NCI-H2196 (cell line): ENCODE data around the gene APOE.
"Not testable (repeated sequence)": the region's sequence is repeated elsewhere in the genome, so short reads cannot be mapped to it uniquely, and the experiment has no call there.

ENCODE experiments used
- DNase-seq: peaks from one replicate; lab custom pipeline; 2025; ENCODE audit not compliant: unreplicated experiment; lab: John Stamatoyannopoulos, UW

The APOE gene

DNA sequence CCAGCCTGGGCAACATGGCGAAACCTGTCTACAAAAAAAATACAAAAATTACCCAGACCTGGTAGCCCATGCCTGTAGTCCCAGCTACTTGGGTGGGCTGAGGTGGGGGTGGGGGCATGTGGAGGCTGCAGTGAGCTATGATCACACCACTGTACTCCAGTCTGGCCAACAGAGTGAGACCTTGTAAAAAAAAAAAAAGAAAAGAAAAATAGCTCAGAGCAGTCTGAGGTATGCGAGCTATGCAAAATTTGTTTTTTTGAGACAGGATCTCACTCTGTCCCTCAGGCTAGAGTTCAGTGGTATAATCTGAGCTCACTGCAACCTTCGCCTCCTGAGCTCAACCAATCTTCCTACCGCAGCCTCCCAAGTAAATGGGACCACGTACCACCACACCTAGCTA lies 21.7 kb upstream of the APOE start:
- no peak for DNase-seq

GRCh38 chr19:44884566-44884965 lies 21.0 kb upstream of the APOE start:
- no peak for DNase-seq

- no peak for DNase-seq
Observed at GRCh38 chr19:44886141-44886540, 19.5 kb upstream of the APOE start.

- DNase-seq = no peak
Observed at GRCh38 chr19:44887648-44888047, 17.9 kb upstream of the APOE start.

- not testable (repeated sequence) for DNase-seq
Observed at GRCh38 chr19:44888335-44888734, 17.3 kb upstream of the APOE start.

GRCh38 chr19:44889830-44890365 lies 15.7 kb upstream of the APOE start:
- no peak for DNase-seq

DNA sequence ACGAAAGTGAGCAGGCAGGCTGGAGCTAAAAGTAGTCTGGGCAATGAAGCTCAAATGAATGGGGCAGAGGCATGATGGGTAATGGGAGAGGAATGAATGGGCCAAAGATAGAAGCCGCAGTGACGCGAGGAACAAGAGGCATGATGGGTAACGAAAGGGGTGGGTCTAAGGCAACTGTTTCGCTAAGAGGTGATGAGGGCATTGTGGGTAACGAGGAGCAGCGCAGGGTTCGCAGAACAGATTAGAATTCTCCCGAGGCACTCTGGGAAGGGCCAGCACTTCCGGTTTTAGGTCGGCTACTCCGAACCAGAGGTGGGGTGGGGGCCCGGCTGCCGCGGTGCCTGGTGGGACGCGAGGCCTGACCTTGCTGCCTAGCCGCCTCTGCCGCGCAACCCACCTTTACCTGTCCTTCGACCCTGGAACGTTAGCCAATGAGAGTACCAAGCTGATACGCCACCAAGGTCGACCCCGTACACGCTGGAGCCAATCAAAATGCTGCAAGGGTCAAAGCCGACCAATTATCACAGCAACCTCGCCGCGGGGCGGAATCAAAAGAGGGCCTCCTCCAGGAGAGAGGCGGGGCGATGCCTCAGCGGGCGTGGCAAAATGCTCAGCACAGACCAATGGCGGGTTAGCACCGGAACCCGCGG lies 15.1 kb upstream of the APOE start:
- DNase-seq = peak; percentile 100

- DNase-seq = peak; percentile 100
Observed at GRCh38 chr19:44891016-44891882, 14.3 kb upstream of the APOE start, which contains the start of gene TOMM40. TSS of gene TOMM40 (plus strand) at chr19:44891254. CDS start at chr19:44891416, 162 bp downstream.

DNA sequence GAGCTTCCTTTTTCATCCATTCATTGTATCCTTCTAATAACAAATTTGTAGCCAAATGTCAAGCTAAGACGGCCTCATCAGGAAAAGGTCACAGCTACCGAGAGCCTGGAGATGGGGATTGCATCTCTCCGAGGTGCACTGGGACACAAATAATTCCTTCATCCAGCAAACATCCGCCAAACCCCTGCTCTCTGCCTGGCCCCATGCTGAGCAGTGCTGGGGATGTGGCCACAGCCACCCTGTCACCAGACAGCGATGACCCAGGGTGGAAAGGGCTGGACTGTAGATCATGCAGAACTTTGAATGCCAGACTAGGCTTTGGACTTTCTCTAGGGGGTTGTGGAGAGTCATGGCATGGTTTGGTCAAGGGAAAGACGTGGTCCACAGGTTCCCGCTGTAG lies 12.7 kb upstream of the APOE start:
- no peak for DNase-seq

- DNase-seq = no peak
Observed at GRCh38 chr19:44893332-44894051, 12.1 kb upstream of the APOE start.

- DNase-seq = no peak
Observed at GRCh38 chr19:44894052-44894400, 11.6 kb upstream of the APOE start.

GRCh38 chr19:44894946-44895345 lies 10.7 kb upstream of the APOE start:
- no peak for DNase-seq

GRCh38 chr19:44897835-44898234 lies 7.8 kb upstream of the APOE start:
- no peak for DNase-seq

- no peak for DNase-seq
Observed at GRCh38 chr19:44900328-44901244, 5.0 kb upstream of the APOE start.

DNA sequence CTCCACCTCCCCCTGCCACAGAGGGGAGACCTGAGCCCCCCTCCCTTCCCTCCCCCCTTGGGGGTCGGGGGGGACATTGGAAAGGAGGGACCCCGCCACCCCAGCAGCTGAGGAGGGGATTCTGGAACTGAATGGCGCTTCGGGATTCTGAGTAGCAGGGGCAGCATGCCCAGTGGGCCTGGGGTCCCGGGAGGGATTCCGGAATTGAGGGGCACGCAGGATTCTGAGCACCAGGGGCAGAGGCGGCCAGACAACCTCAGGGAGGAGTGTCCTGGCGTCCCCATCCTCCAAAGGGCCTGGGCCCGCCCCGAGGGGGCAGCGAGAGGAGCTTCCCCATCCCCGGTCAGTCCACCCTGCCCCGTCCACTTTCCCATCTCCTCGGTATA lies 2.4 kb upstream of the APOE start:
- no peak for DNase-seq

GRCh38 chr19:44903602-44904425 lies 1.8 kb upstream of the APOE start:
- DNase-seq = peak; percentile 76

DNA sequence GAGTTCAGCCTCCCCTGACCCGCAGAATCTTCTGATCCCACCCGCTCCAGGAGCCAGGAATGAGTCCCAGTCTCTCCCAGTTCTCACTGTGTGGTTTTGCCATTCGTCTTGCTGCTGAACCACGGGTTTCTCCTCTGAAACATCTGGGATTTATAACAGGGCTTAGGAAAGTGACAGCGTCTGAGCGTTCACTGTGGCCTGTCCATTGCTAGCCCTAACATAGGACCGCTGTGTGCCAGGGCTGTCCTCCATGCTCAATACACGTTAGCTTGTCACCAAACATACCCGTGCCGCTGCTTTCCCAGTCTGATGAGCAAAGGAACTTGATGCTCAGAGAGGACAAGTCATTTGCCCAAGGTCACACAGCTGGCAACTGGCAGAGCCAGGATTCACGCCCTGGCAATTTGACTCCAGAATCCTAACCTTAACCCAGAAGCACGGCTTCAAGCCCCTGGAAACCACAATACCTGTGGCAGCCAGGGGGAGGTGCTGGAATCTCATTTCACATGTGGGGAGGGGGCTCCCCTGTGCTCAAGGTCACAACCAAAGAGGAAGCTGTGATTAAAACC lies 1.1 kb upstream of the APOE start:
- no peak for DNase-seq

- no peak for DNase-seq
Observed at GRCh38 chr19:44907613-44908012, 2.0 kb downstream of the APOE start.

- DNase-seq = no peak
Observed at GRCh38 chr19:44908074-44908835, 2.7 kb downstream of the APOE start.
